Activated T-cell treated with anti-CD3 and anti-CD28 coated beads, Interleukin-2, amount 50 U/mL, for 48 hours (primary cell): ENCODE data around the gene CHRNE.
"Not testable (repeated sequence)": the region's sequence is repeated elsewhere in the genome, so short reads cannot be mapped to it uniquely, and the experiment has no call there.

Experiments
- DNase-seq, 2 experiments: peaks; one replicate each; pipeline ENCODE4 v3.0.0-alpha.2; 2020

CHRNE gene

DNA sequence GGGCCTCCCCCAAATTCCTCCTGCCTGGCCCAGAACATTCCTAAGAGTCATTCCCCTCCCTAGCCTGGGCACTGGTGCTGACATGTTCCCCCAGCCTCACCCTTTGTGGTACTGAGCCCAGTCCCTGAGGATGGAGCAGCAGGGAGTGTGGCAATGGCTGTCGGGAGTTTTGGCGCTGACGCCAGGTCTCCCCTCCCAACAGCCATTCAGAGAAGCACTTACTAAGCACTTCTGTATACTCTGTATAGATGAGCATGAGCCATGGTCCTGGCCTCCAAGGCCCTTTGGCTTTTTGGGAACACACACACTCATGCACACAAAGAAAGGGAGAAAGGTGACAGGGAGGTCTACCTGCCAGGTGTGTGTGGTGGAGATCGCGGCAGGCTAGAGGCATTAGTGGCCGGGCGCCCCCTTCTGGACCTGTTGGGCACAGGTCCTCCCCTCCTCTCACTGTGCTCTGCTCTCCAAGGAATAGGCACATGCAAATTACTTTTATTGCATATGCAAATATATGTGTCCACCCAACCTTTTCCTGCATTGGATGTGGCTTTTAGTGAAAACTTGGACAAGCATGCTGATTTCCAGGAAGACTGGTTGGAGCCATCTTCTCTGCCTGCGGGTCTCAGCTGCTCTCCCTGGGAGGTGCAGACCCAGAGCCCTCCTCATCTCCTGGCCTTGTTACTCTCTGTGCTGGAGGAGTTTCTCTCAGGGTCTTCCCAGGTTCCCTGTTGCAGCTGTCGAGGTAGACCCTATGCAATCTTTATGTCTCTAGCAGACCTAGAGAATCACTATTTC is 20.9 kb downstream of the CHRNE start:
- DNase-seq: peak; percentile 74 to 75

GRCh38 chr17:4880857-4881256 is 22.0 kb downstream of the CHRNE start:
- no peak for DNase-seq

- no peak for DNase-seq
Measured at GRCh38 chr17:4879601-4880000, 23.3 kb downstream of the CHRNE start.

DNA sequence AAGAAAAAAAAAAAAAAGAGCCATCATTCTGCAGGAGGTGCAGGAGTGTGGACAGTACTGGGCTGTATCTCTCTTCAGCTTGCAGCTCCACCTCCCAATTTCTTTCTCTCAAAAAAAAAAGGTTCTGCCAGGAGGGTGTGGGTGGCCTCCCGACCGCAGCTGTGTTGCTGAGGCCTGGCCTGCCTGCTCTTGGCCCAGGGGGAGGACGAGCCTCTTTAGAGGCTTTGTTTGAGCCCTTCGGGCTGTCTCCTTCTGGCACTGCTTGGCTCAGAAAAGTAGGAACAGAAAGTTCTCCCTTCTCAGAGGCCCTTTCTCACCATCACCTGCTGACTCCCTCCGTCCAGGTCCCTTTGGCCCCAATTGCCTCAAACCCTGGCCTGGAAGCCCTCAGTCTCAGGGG is 25.8 kb downstream of the CHRNE start:
- no peak for DNase-seq

- no peak for DNase-seq
Measured at GRCh38 chr17:4872786-4873185, 30.1 kb downstream of the CHRNE start.

DNA sequence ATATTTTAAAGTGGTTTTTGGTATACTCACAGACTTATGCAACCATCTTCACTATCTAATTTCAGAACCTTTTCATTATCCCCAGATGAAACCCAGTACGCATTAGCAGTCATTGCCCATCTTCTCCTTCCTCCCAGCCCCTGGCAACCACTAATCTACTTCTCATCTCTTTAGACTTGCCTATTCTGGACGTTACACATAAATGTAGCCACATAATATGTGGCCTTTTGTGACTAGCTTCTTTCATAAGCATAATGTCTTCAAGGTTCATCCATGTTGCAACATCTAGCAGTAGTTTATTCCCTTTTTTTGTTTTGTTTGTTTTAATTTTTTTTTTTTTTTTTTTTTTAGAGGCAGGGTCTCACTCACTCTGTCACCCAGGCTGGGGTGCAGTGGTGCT is 32.0 kb downstream of the CHRNE start:
- DNase-seq: no peak

GRCh38 chr17:4869058-4869998 is 33.6 kb downstream of the CHRNE start:
- DNase-seq: not testable (repeated sequence)

GRCh38 chr17:4867535-4867934 is 35.4 kb downstream of the CHRNE start:
- not testable (repeated sequence) for DNase-seq

DNA sequence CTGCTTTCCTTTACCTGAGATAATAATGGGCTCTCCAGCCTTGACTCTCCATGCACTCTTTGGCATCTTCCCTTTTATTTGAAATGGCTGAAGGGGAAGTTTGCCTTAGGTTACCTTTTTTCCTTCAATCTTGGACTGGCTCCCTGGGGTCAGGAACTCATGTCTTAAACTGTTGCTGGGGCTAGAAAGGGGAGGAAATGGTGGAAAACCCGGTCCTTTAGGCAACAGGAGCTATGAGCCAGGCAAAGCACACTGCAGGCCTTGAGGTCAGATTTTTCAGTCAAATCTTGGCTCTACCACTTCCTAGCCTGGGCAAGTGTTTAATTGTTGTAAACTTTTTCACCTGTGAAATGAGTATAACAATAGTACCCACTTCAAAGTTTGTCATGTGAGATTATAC is 39.6 kb downstream of the CHRNE start:
- DNase-seq: no peak

- no peak for DNase-seq
Measured at GRCh38 chr17:4862720-4863119, 40.2 kb downstream of the CHRNE start.

DNA sequence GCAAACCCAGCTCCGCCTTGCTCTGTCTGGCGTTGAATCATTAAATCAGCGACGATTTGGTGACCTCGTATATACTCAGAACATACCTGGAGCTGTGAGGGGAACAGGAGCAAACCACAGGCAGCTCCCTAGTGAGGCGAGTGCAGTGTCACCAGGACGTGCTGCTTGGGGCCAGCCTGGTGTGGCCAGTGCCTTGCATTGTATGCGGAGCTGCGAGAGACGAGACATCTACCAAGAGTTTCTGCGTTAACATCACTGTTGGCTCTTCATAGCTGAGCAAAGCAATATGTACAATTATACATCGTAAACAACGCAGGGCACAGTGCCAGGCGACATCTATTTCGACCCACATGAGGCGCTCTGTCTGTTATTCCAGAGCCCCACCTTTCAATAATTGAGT is 41.8 kb downstream of the CHRNE start:
- no peak for DNase-seq

- DNase-seq: no peak
Measured at GRCh38 chr17:4860651-4861050, 42.2 kb downstream of the CHRNE start.

- DNase-seq: no peak
Measured at GRCh38 chr17:4859816-4860625, 42.9 kb downstream of the CHRNE start.

DNA sequence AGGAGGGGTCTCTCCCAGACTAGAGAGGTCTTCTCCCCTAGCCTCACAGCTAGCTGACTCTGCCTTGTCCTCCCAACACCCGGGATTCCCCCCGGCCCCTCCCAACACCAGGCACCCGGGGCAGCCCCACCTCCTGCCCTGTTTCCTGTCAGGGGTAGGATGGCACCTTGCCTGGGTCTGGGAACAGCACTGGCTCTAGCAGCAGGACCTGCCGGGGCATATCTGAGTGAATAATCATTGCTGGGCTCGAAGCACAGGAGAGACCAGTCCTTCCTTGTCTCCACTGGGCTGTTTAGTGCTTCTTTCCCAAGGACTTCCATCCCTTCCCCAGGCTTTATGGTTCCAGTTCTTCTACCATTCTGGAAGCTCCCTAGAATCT is 44.0 kb downstream of the CHRNE start:
- no peak for DNase-seq

DNA sequence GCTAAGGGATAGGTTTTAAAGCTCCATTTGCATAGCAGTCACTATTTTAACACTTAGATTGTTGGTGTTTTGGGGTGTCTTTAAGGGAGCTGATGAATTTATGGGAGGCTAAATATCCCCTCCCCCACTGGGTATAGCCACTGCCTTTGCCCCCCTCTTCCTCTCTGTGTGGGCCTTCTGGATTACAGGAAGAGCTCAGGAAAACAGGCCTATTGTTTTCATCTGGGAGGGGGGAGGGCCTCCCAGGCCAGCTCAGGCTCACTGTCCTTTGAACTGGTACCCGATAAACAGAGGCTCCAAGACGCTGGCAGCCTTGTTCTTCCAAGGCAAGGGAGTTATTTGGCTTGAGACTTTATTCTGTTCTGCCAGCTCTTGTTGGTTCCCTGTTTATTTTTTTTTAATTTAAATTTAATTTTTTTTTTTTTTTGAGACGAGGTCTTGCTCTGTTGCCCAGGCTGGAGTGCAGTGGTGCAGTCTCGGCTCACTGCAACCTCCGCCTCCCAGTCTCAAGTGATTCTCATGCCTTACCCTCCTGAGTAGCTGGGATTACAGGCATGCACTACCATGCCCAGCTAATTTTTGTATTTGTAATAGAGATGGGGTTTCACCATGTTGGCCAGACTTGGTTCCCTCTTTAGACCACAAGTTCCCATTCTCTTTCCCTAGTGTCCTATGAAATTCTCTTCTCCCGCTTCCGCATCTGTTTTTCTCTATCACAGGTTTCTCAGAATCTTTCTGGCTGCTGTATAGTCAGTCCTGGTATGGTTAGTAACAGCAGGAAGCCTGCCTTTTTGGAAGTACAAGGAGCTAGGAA is 44.6 kb downstream of the CHRNE start:
- DNase-seq: no peak

GRCh38 chr17:4857347-4857746 is 45.6 kb downstream of the CHRNE start:
- not testable (repeated sequence) for DNase-seq

- DNase-seq: no peak
Measured at GRCh38 chr17:4856937-4857314, 46.0 kb downstream of the CHRNE start.

GRCh38 chr17:4856271-4856936 is 46.5 kb downstream of the CHRNE start:
- no peak for DNase-seq

DNA sequence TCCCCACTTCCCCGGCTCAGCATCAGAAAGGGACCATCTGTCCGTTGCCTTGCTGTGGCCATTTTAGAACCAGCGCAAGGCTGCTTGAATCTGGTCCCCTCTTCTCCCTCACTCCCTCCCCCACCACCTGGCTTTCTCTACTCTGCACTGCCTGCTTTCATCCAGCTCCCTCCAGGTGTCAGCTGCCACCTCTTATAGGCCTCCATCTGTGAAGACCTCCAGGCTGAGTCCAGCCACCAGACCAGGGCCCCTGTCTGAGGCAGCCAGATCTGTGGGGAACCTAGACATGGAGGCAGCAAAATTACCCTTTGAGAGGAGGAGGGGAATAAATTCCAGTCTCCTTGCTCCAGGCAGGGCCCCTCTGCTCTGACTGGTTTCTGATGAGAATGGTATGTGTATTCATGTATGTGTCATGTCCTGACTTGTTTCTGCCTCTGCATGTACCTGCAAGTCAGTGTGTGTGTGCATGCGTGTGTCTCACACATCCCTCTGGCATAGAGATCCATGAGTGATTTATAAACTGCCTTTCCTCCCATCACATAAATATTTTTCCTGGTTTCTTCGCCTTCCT is 48.7 kb downstream of the CHRNE start:
- DNase-seq: no peak

DNA sequence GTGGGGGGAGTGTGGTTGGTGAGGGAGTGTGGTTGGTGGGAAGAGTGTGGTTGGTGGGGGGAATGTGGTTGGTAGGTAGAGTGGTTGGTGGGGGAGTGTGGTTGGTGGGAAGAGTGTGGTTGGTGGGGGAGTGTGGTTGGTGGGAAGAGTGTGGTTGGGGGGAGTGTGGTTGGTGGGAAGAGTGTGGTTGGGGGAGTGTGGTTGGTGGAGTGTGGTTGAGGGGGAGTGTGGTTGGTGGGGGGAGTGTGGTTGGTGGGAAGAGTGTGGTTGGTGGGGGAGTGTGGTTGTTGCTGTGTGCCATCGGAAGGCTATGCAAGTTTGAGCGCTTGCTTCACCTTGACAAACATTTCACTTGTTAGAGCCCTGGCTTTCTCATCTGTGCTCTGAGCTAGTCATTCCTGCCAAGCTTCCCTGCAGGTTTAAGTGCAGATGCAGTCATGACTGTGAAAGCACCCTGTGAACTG is 49.7 kb downstream of the CHRNE start:
- DNase-seq: no peak

- DNase-seq: no peak
Measured at GRCh38 chr17:4852567-4853207, 50.2 kb downstream of the CHRNE start.
